SH-SY5Y (cell line): Measurements from ENCODE around the gene BAHD1.

Experiments
- GATA2 ChIP-seq: IDR thresholded peaks from 2 replicates; pipeline ENCODE4 v1.6.1; 2011; ENCODE audit warnings: mild to moderate bottlenecking, low read depth, low read length
- GATA3 ChIP-seq: IDR thresholded peaks from 2 replicates; pipeline ENCODE4 v1.6.1; 2011; ENCODE audit warnings: low read depth, mild to moderate bottlenecking, low read length, moderate library complexity

- TF ChIP-seq GATA3 (no peak), GATA2 (no peak)
Measured at GRCh38 chr15:40479024-40479423, 38.3 kb downstream of the BAHD1 start.
